ENCODE data around the gene PLA2G6.

GRCh38 chr22:38220163-38220562 lies 38.5 kb upstream of the PLA2G6 start:
- no peak for TF ChIP-seq POLR2A (IDR thresholded peaks at IDR 0.05; ENCODE audit: low read depth, low read length)
- no peak for TF ChIP-seq POLR2AphosphoS5 (IDR thresholded peaks at IDR 0.05; ENCODE audit: low read depth, low read length)
